Peyer's patch (tissue), 4 donors: Measurements from ENCODE around the gene MRPL39.

Experiments used
- POLR2A ChIP-seq, 2 donors: fragments of 450-650 bp; IDR thresholded peaks; one replicate each; pipeline ENCODE4 v1.5.1; 2017; ENCODE audit warnings: antibody characterized with exemption in 2 of 2, mild to moderate bottlenecking in 2 of 2, moderate library complexity in 2 of 2
- TF ChIP-seq, protein P1 (sequence below), 6 experiments: fragments of 450-650 bp in 4 of 6; fragments of 200-600 bp in 2 of 6; sonication (generic) in 1 of 6; IDR thresholded peaks; one replicate each; pipeline ENCODE4 v1.5.1; 2017 to 2019; ENCODE audit warnings: antibody characterized with exemption in 6 of 6, mild to moderate bottlenecking in 3 of 6, moderate library complexity in 1 of 6

DNA sequence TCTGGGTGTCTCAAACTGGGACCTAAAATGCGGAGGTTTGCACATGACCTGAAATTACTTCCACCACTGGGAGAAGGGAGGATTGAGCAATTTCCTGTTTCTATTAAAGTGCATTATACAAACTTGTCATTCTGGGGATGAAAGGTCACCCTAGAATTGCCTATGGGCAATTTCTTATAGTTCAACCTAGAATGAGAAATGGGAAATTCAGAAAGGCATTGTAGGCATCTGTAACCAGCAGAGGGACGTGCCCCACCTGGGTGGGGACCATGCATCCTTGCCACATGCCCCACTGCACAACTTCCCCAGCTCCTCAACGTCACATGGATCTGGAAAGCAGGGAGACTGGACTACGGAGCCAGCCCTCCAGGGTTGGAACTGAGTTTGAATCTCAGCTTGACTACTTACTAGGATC, 47.0 kb downstream of the MRPL39 start:
- TF ChIP-seq, protein P1, sequence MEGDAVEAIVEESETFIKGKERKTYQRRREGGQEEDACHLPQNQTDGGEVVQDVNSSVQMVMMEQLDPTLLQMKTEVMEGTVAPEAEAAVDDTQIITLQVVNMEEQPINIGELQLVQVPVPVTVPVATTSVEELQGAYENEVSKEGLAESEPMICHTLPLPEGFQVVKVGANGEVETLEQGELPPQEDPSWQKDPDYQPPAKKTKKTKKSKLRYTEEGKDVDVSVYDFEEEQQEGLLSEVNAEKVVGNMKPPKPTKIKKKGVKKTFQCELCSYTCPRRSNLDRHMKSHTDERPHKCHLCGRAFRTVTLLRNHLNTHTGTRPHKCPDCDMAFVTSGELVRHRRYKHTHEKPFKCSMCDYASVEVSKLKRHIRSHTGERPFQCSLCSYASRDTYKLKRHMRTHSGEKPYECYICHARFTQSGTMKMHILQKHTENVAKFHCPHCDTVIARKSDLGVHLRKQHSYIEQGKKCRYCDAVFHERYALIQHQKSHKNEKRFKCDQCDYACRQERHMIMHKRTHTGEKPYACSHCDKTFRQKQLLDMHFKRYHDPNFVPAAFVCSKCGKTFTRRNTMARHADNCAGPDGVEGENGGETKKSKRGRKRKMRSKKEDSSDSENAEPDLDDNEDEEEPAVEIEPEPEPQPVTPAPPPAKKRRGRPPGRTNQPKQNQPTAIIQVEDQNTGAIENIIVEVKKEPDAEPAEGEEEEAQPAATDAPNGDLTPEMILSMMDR (IDR thresholded peaks at IDR 0.05), result no peak
- no peak for TF ChIP-seq POLR2A (IDR thresholded peaks at IDR 0.05)
